Fibroblast of lung (primary cell): ENCODE measurements around the gene RRP12.

ENCODE experiments used
- EZH2 ChIP-seq: IDR thresholded peaks from 2 replicates; pipeline ENCODE4 v1.5.1; 2012; ENCODE audit warnings: low read length, control low read depth, mild to moderate bottlenecking; ENCODE audit errors: missing control alignments
- TF ChIP-seq, protein P1 (sequence below), 2 donors: IDR thresholded peaks in 1 of 2; conservative IDR thresholded peaks in 1 of 2; 1 replicate in 1 of 2; 2 replicates in 1 of 2; pipeline ENCODE4 v1.5.1; 2011 to 2012; ENCODE audit warnings: low read length in 2 of 2, control low read depth in 1 of 2, inconsistent platforms in 1 of 2, low read depth in 1 of 2, mild to moderate bottlenecking in 1 of 2

DNA sequence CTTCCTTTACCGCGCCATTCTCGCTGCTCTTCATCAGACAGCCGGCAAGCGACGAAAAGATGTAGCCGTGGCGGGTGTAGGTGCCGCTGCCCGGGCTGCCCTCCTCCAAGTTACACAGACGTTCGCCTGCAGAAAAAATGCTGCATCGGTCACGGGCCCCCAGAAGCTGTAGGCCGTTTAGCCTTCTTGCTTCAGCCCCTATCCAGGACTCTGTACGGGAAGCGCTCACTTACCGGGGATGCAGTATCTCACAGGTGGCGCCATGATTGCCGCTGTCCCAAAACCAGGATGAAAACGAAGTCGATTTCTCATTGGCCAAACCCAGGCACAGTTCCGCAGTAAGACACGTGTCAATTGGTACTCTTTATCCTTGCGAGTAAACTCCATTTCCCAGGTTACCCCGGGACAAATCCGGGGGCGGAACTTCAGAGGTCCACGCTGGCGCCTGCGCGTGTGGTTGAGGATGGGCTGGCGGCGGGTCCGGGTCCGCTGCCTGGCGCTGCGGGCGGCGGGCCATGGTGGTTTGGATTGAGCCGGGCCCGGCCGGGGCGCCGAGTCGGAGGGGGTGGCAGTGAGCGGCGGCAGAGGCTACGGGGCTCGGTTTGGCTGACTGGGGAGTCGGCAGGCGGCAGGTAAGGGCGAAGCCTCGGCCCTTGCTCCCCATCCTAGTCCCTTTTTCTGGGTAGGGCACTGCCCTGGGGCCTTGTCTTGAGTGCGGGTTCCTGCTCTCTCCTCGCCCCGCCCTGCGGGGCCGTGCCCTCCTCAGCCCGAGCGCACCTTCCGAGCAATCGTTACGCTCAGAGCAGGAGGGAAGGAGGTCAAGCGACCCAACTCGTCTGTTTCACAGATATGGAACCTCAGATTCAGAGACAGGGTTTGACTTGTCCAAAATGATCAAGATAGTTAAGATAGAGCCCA lies 44.8 kb upstream of the RRP12 start, which contains the start of the genes EXOSC1 and ZDHHC16:
- TF ChIP-seq, protein P1, sequence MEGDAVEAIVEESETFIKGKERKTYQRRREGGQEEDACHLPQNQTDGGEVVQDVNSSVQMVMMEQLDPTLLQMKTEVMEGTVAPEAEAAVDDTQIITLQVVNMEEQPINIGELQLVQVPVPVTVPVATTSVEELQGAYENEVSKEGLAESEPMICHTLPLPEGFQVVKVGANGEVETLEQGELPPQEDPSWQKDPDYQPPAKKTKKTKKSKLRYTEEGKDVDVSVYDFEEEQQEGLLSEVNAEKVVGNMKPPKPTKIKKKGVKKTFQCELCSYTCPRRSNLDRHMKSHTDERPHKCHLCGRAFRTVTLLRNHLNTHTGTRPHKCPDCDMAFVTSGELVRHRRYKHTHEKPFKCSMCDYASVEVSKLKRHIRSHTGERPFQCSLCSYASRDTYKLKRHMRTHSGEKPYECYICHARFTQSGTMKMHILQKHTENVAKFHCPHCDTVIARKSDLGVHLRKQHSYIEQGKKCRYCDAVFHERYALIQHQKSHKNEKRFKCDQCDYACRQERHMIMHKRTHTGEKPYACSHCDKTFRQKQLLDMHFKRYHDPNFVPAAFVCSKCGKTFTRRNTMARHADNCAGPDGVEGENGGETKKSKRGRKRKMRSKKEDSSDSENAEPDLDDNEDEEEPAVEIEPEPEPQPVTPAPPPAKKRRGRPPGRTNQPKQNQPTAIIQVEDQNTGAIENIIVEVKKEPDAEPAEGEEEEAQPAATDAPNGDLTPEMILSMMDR (conservative IDR thresholded peaks at IDR 0.05 in 1 of 2, IDR thresholded peaks at IDR 0.05 in 1 of 2; ENCODE audit: low read depth in 1 of 2, low read length in 2 of 2): no peak
- no peak for TF ChIP-seq EZH2
